HCT116 (cell line): ENCODE results near the gene CPNE9. TPM values are rescaled to one million over a fixed set of nuclear protein-coding genes. Genes with fewer than 3 reads are reported as not detected.
A peak's percentile ranks its signal among the peaks of the same experiment; 100 is the strongest.

Source experiments
- ATAC-seq: fragments of 200-7000 bp; cut with Tn5 transposase; 2 replicates; pipeline ENCODE4 v1.9.1; 2020; ENCODE audit warnings: mild to moderate bottlenecking, moderate library complexity
- BruUV-seq: library from RNA; stranded (reverse); fragments of 400-500 nt; replicated peaks from 2 replicates; lab custom pipeline; 2021; lab: Mats Ljungman, UMichigan
- CTCF ChIA-PET: fragments of 300-600 bp; sonication (Branson Sonifier 250); formaldehyde crosslinking; loops from one replicate; lab custom pipeline; 2021; ENCODE audit warnings: antibody characterized with exemption; lab: Charles Lee
- POLR2A ChIA-PET: fragments of 300-600, 350-600 bp; sonication (Branson Sonifier 250); formaldehyde crosslinking; loops from one replicate; lab custom pipeline; 2021; ENCODE audit warnings: antibody characterized with exemption; lab: Charles Lee
- RAD21 ChIA-PET, 2 experiments: fragments of 300-600 bp; sonication (Branson Sonifier 250); formaldehyde crosslinking; loops; one replicate each; lab custom pipeline; 2023; ENCODE audit warnings: low total read pairs in 2 of 2; ENCODE audit not compliant: uncharacterized antibody in 2 of 2, unreplicated experiment in 2 of 2, low non-redundant PET in 1 of 2; lab: Charles Lee
- DNase-seq: peaks from one replicate; pipeline ENCODE4 v3.0.0-alpha.2; 2010; ENCODE audit warnings: low read depth, low spot score
- H2AFZ ChIP-seq: fragments of 200-600 bp; shearing (Covaris generic), sonication (generic); 2 replicates; pipeline ENCODE4 v1.6.1; 2017; ENCODE audit warnings: low read depth, mixed run types, mixed read lengths, antibody characterized with exemption, low read length; ENCODE audit not compliant: poor library complexity, severe bottlenecking
- H3K27ac ChIP-seq: 2 replicates; pipeline ENCODE4 v1.5.1; 2012; ENCODE audit warnings: low read depth, low read length
- H3K27me3 ChIP-seq: fragments of 200-600 bp; sonication (generic); 2 replicates; pipeline ENCODE4 v1.6.1; 2016; ENCODE audit warnings: mixed run types, low read length, mixed read lengths; ENCODE audit not compliant: insufficient read depth
- H3K36me3 ChIP-seq, 2 experiments: fragments of 200-500 bp in 1 of 2; fragments of 200-600 bp in 1 of 2; sonication (Bioruptor generic) in 1 of 2; sonication (generic) in 1 of 2; 2 replicates each; pipeline versions ENCODE4 v1.5.1 to v1.6.1; 2014 to 2016; ENCODE audit warnings: low read length in 2 of 2, inconsistent platforms in 1 of 2, mixed read lengths in 1 of 2, mixed run types in 1 of 2; ENCODE audit not compliant: insufficient read depth in 2 of 2, control insufficient read depth in 1 of 2
- H3K4me1 ChIP-seq, 2 experiments: fragments of 200-600 bp in 1 of 2; sonication (generic) in 1 of 2; 2 replicates each; pipeline versions ENCODE4 v1.5.1 to v1.6.1; 2012 to 2017; ENCODE audit warnings: low read length in 2 of 2, inconsistent platforms in 1 of 2, mild to moderate bottlenecking in 1 of 2, mixed read lengths in 1 of 2, mixed run types in 1 of 2, moderate library complexity in 1 of 2; ENCODE audit not compliant: insufficient read depth in 2 of 2, control insufficient read depth in 1 of 2
- H3K4me2 ChIP-seq: fragments of 200-600 bp; sonication (generic); 2 replicates; pipeline ENCODE4 v1.6.1; 2017; ENCODE audit warnings: mixed run types, low read length, mixed read lengths
- H3K4me3 ChIP-seq, 2 experiments: fragments of 200-600 bp in 1 of 2; sonication (generic) in 1 of 2; replicated peaks in 1 of 2; 2 replicates each; pipeline ENCODE4 v1.5.1; 2011 to 2016; ENCODE audit warnings: low read length in 2 of 2, control low read depth in 1 of 2, low read depth in 1 of 2, mild to moderate bottlenecking in 1 of 2, mixed read lengths in 1 of 2, mixed run types in 1 of 2
- H3K79me2 ChIP-seq: fragments of 200-600 bp; sonication (generic); 2 replicates; pipeline ENCODE4 v1.6.1; 2017; ENCODE audit warnings: mild to moderate bottlenecking, mixed run types, low read length, moderate library complexity, mixed read lengths; ENCODE audit not compliant: insufficient read depth
- H3K9ac ChIP-seq: fragments of 200-600 bp; sonication (generic); 2 replicates; pipeline ENCODE4 v1.6.1; 2016; ENCODE audit warnings: low read length, mixed read lengths
- H3K9me2 ChIP-seq: fragments of 200-600 bp; sonication (generic), shearing (Covaris generic); 2 replicates; pipeline ENCODE4 v1.6.1; 2017; ENCODE audit warnings: mixed run types, mild to moderate bottlenecking, moderate library complexity; ENCODE audit not compliant: insufficient read depth
- H3K9me3 ChIP-seq, 2 experiments: fragments of 200-500 bp in 1 of 2; fragments of 200-600 bp in 1 of 2; sonication (Bioruptor generic) in 1 of 2; sonication (generic) in 1 of 2; 2 replicates each; pipeline ENCODE4 v1.6.1; 2014 to 2017; ENCODE audit warnings: low read length in 2 of 2, mixed read lengths in 2 of 2, inconsistent platforms in 1 of 2, low read depth in 1 of 2, mild to moderate bottlenecking in 1 of 2, mixed run types in 1 of 2, moderate library complexity in 1 of 2; ENCODE audit not compliant: control insufficient read depth in 1 of 2, insufficient read depth in 1 of 2
- H4K20me1 ChIP-seq: fragments of 200-600 bp; sonication (generic), shearing (Covaris generic); 2 replicates; pipeline ENCODE4 v1.6.1; 2017; ENCODE audit warnings: mixed run types, mild to moderate bottlenecking, moderate library complexity; ENCODE audit not compliant: insufficient read depth
- CBX3 ChIP-seq: IDR thresholded peaks from 2 replicates; pipeline ENCODE4 v1.6.1; 2012; ENCODE audit warnings: low read depth
- CTCF ChIP-seq, 3 experiments: fragments of 200-600 bp in 1 of 3; sonication (generic) in 1 of 3; IDR thresholded peaks in 2 of 3; conservative IDR thresholded peaks in 1 of 3; 2 replicates each; pipeline ENCODE4 v1.5.1; 2012 to 2017; ENCODE audit warnings: low read depth in 2 of 3, low read length in 2 of 3, antibody characterized with exemption in 1 of 3, borderline replicate concordance in 1 of 3, control low read depth in 1 of 3, mild to moderate bottlenecking in 1 of 3, mixed read lengths in 1 of 3, mixed run types in 1 of 3, moderate library complexity in 1 of 3; ENCODE audit not compliant: insufficient read depth in 1 of 3
- ELF1 ChIP-seq: IDR thresholded peaks from 2 replicates; pipeline ENCODE4 v1.6.1; 2012; ENCODE audit warnings: low read depth, borderline replicate concordance
- EZH2 ChIP-seq: fragments of 200-600 bp; sonication (generic); IDR thresholded peaks from 2 replicates; pipeline ENCODE4 v1.6.1; 2017; ENCODE audit warnings: antibody characterized with exemption, mixed run types
- FOSL1 ChIP-seq: IDR thresholded peaks from 2 replicates; pipeline ENCODE4 v1.6.1; 2012; ENCODE audit warnings: low read depth
- JUND ChIP-seq: IDR thresholded peaks from 2 replicates; pipeline ENCODE4 v1.6.1; 2012
- POLR2A ChIP-seq: IDR thresholded peaks from 2 replicates; pipeline ENCODE4 v1.7.0; 2011; ENCODE audit warnings: borderline replicate concordance; ENCODE audit not compliant: insufficient read depth, insufficient read length; ENCODE audit errors: extremely low read depth
- POLR2AphosphoS5 ChIP-seq: IDR thresholded peaks from 2 replicates; pipeline ENCODE4 v1.6.1; 2011; ENCODE audit warnings: mild to moderate bottlenecking, low read depth, low read length, moderate library complexity
- SIN3A ChIP-seq: IDR thresholded peaks from 2 replicates; pipeline ENCODE4 v1.6.1; 2012; ENCODE audit warnings: low read depth
- SP1 ChIP-seq: IDR thresholded peaks from 2 replicates; pipeline ENCODE4 v1.6.1; 2012; ENCODE audit warnings: low read depth
- TCF7L2 ChIP-seq: IDR thresholded peaks from 2 replicates; pipeline ENCODE4 v1.7.0; 2011; ENCODE audit warnings: borderline replicate concordance, inconsistent platforms; ENCODE audit not compliant: insufficient read depth, insufficient read length; ENCODE audit errors: extremely low read depth
- ZNF274 ChIP-seq: fragments of 200-500 bp; sonication (Bioruptor generic); IDR thresholded peaks from 2 replicates; pipeline ENCODE4 v1.6.1; 2014; ENCODE audit warnings: mild to moderate bottlenecking, low read depth, low read length, inconsistent platforms
- intact Hi-C: fragments of 100-400 bp; cut with micrococcal nuclease; formaldehyde crosslinking; loops from 2 replicates; pipeline ENCODE4 v1.10.0; 2022
- total RNA-seq: library from RNA; stranded (reverse); gene quantifications from one replicate; pipeline ENCODE4 v1.2.1, GENCODE V29; 2021; ENCODE audit not compliant: unreplicated experiment

The CPNE9 gene
- total RNA-seq, 1 experiment from 2014 or later = 0.98 TPM

- intact Hi-C loops = loop anchor here (5.0 kb wide), 3 partner anchors 217 to 512 kb away; partner anchors contain the start of gene CRELD1
- Histone ChIP-seq H3K4me1 (peaks cover 10 to 14% of the 10 kb centered on the region in 2 experiments), H3K27ac (no peak overlapping the region; the same call in 1 of the 2 replicates), H3K9me3 (no peaks in the 10 kb centered on the region), H3K27me3 (peaks cover 3% of the 10 kb centered on the region; the same call in 1 of the 2 replicates), H3K9ac (no peak overlapping the region), H3K9me2 (no peaks in the 10 kb centered on the region), H2AFZ (peak overlapping the region; percentile 11), H3K4me3 (no peak overlapping the region), H3K4me2 (peak overlapping the region; percentile 36), H4K20me1 (no peaks in the 10 kb centered on the region), H3K36me3 (no peaks in the 10 kb centered on the region), H3K79me2 (no peaks in the 10 kb centered on the region)
- peak; percentile 6 for DNase-seq
- TF ChIP-seq CTCF (IDR thresholded peaks at IDR 0.05 in 2 of 3, conservative IDR thresholded peaks at IDR 0.05 in 1 of 3; ENCODE audit: borderline replicate concordance in 1 of 3, insufficient read depth in 1 of 3, low read depth in 2 of 3, low read length in 2 of 3) = no peak
- peak; percentile 13; the same call in 1 of the 2 replicates for TF ChIP-seq POLR2AphosphoS5
- TF ChIP-seq POLR2A = no peak
- BruUV-seq = no TSS peak
- ChIA-PET RAD21 (no interaction called here), POLR2A (no interaction called here), CTCF (interaction anchor here (0.7 to 2.2 kb wide), 4 partner anchors 12 to 129 kb away, joined by 3 to 13 read pairs (median 6); partner anchors contain the start of gene RPUSD3)
- ATAC-seq = peak; percentile 72
Measured at GRCh38 chr3:9715136-9715535, 11.5 kb downstream of the CPNE9 start.

- Histone ChIP-seq H4K20me1 (no peaks in the 10 kb centered on the region), H3K9ac (no peak overlapping the region), H2AFZ (peak overlapping the region; percentile 25), H3K4me2 (peak overlapping the region; percentile 36; the same call in 1 of the 2 replicates), H3K9me3 (no peaks in the 10 kb centered on the region), H3K27me3 (peaks cover 3% of the 10 kb centered on the region; the same call in 1 of the 2 replicates), H3K27ac (peak overlapping the region; percentile 9; the same call in 1 of the 2 replicates), H3K4me1 (peaks cover 10 to 14% of the 10 kb centered on the region in 2 experiments), H3K79me2 (no peaks in the 10 kb centered on the region), H3K4me3 (no peak overlapping the region), H3K36me3 (no peaks in the 10 kb centered on the region), H3K9me2 (no peaks in the 10 kb centered on the region)
- ChIA-PET CTCF (interaction anchor here (0.6 to 2.2 kb wide), 12 partner anchors 11 to 359 kb away, joined by 3 to 13 read pairs (median 4); partner anchors contain the start of genes ARPC4, OGG1, TADA3 and TTLL3), POLR2A (interaction anchor here (1.0 kb wide), 1 partner anchor 15 kb away, joined by 5 read pairs; the partner anchor contains the start of gene BRPF1), RAD21 (interaction anchor here (0.8 to 1.2 kb wide), 3 partner anchors 16 to 231 kb away, joined by 3 to 4 read pairs (median 4); partner anchors contain the start of genes BRPF1 (in 1 of the 2) and OGG1 (in 1 of the 2))
- ATAC-seq = peak; percentile 98
- intact Hi-C loops = loop anchor here (5.0 kb wide), 3 partner anchors 216 to 511 kb away; partner anchors contain the start of gene CRELD1
- DNase-seq = peak; percentile 81
- BruUV-seq = no TSS peak
- no peak; the same call in 1 of the 2 replicates for TF ChIP-seq ELF1
- no peak for TF ChIP-seq EZH2
- peak; percentile 75 for TF ChIP-seq JUND
- TF ChIP-seq ZNF274 = no peak
- peak; percentile 39 for TF ChIP-seq SP1
- no peak for TF ChIP-seq TCF7L2
- TF ChIP-seq POLR2AphosphoS5 = peak; percentile 44; the same call in 1 of the 2 replicates
- TF ChIP-seq CTCF (IDR thresholded peaks at IDR 0.05 in 2 of 3, conservative IDR thresholded peaks at IDR 0.05 in 1 of 3; ENCODE audit: borderline replicate concordance in 1 of 3, insufficient read depth in 1 of 3, low read depth in 2 of 3, low read length in 2 of 3) = peak; percentile 89 to 94 (median 94)
- peak; percentile 76; the same call in 1 of the 2 replicates for TF ChIP-seq CBX3
- no peak for TF ChIP-seq SIN3A
- TF ChIP-seq FOSL1 = peak; percentile 79
Measured at GRCh38 chr3:9715764-9716437, 12.3 kb downstream of the CPNE9 start.
